GM12891 (cell line): Measurements from ENCODE around the gene CALY.

Source experiments
- DNase-seq: peaks from one replicate; pipeline ENCODE4 v3.0.0; 2011; ENCODE audit warnings: low spot score; ENCODE audit not compliant: insufficient read length
- FAIRE-seq: peaks from 2 replicates; lab custom pipeline; 2011; peaks lifted over from hg19 to GRCh38; lab: Jason Lieb, UNC
- PAX5 ChIP-seq: IDR thresholded peaks from 2 replicates; pipeline ENCODE4 v1.6.1; 2011; ENCODE audit warnings: low read length, moderate library complexity, mild to moderate bottlenecking; ENCODE audit not compliant: insufficient read depth, severe bottlenecking
- POLR2A ChIP-seq: IDR thresholded peaks from 2 replicates; pipeline ENCODE4 v1.6.1; 2011; ENCODE audit warnings: low read depth, low read length, control low read depth
- POLR2AphosphoS5 ChIP-seq: IDR thresholded peaks from 2 replicates; pipeline ENCODE4 v1.6.1; 2011; ENCODE audit warnings: low read depth, low read length, control low read depth
- POU2F2 ChIP-seq: IDR thresholded peaks from 2 replicates; pipeline ENCODE4 v1.6.1; 2011; ENCODE audit warnings: low read depth, mild to moderate bottlenecking, control low read depth, low read length, moderate library complexity
- SPI1 ChIP-seq: IDR thresholded peaks from 2 replicates; pipeline ENCODE4 v1.6.1; 2011; ENCODE audit warnings: low read depth, low read length, control low read depth
- TAF1 ChIP-seq: IDR thresholded peaks from 2 replicates; pipeline ENCODE4 v1.6.1; 2011; ENCODE audit warnings: low read depth, low read length, control low read depth

CALY gene

GRCh38 chr10:133306097-133306476 is 30.6 kb downstream of the CALY start:
- FAIRE-seq (no peak), DNase-seq (no peak)
- no peak for TF ChIP-seq POU2F2
- TF ChIP-seq POLR2A = no peak
- TF ChIP-seq SPI1 = no peak
- no peak for TF ChIP-seq TAF1
- TF ChIP-seq POLR2AphosphoS5 = no peak

GRCh38 chr10:133303206-133303605 is 33.5 kb downstream of the CALY start:
- TF ChIP-seq TAF1 = no peak
- no peak for TF ChIP-seq POLR2AphosphoS5
- no peak for TF ChIP-seq POLR2A
- no peak for TF ChIP-seq PAX5
- no peak for TF ChIP-seq POU2F2
- no peak for TF ChIP-seq SPI1
- no peak for DNase-seq
- no peak for FAIRE-seq

GRCh38 chr10:133302230-133302629 is 34.5 kb downstream of the CALY start:
- no peak for FAIRE-seq
- TF ChIP-seq TAF1 = no peak
- no peak for DNase-seq

- FAIRE-seq = no peak
These were observed 37.0 kb downstream of the CALY start for GRCh38 chr10:133299738-133300137.

GRCh38 chr10:133299224-133299623 is 37.5 kb downstream of the CALY start:
- FAIRE-seq (no peak), DNase-seq (no peak)
- TF ChIP-seq POLR2AphosphoS5 (no peak), TAF1 (no peak), PAX5 (no peak), POLR2A (no peak), POU2F2 (no peak), SPI1 (no peak)

More at GRCh38 chr10:133299738-133300137, 37.0 kb downstream of the CALY start:
- TF ChIP-seq SPI1 (no peak), POLR2AphosphoS5 (no peak), POLR2A (no peak), TAF1 (no peak), POU2F2 (no peak), PAX5 (no peak)
- DNase-seq = no peak

GRCh38 chr10:133298466-133298865 is 38.2 kb downstream of the CALY start:
- TF ChIP-seq PAX5 (no peak), SPI1 (no peak), TAF1 (no peak), POLR2AphosphoS5 (no peak), POU2F2 (no peak), POLR2A (no peak)
- FAIRE-seq (no peak), DNase-seq (no peak)

- DNase-seq = no peak
- no peak for FAIRE-seq
- TF ChIP-seq SPI1 (no peak), TAF1 (no peak), POLR2AphosphoS5 (no peak), POLR2A (no peak)
These were observed 39.2 kb downstream of the CALY start for GRCh38 chr10:133297504-133297903.

- DNase-seq (no peak), FAIRE-seq (no peak)
- TF ChIP-seq SPI1 (no peak), POLR2AphosphoS5 (no peak), TAF1 (no peak), POU2F2 (no peak), PAX5 (no peak), POLR2A (no peak)
These were observed 41.0 kb downstream of the CALY start for GRCh38 chr10:133295426-133296320.

GRCh38 chr10:133294189-133294588 is 42.5 kb downstream of the CALY start:
- no peak for TF ChIP-seq POLR2A
- no peak for TF ChIP-seq POLR2AphosphoS5
- no peak for TF ChIP-seq PAX5
- TF ChIP-seq TAF1 = no peak
- TF ChIP-seq SPI1 = no peak
- TF ChIP-seq POU2F2 = no peak
- FAIRE-seq = no peak

GRCh38 chr10:133293810-133294119 is 42.9 kb downstream of the CALY start:
- no peak for DNase-seq
- FAIRE-seq = no peak
- TF ChIP-seq POLR2AphosphoS5 (no peak), PAX5 (no peak), TAF1 (no peak), POU2F2 (no peak), SPI1 (no peak), POLR2A (no peak)

More at GRCh38 chr10:133294189-133294588, 42.5 kb downstream of the CALY start:
- DNase-seq = no peak
